ENCODE results near the gene MRPL36.

- TF ChIP-seq, protein P1, sequence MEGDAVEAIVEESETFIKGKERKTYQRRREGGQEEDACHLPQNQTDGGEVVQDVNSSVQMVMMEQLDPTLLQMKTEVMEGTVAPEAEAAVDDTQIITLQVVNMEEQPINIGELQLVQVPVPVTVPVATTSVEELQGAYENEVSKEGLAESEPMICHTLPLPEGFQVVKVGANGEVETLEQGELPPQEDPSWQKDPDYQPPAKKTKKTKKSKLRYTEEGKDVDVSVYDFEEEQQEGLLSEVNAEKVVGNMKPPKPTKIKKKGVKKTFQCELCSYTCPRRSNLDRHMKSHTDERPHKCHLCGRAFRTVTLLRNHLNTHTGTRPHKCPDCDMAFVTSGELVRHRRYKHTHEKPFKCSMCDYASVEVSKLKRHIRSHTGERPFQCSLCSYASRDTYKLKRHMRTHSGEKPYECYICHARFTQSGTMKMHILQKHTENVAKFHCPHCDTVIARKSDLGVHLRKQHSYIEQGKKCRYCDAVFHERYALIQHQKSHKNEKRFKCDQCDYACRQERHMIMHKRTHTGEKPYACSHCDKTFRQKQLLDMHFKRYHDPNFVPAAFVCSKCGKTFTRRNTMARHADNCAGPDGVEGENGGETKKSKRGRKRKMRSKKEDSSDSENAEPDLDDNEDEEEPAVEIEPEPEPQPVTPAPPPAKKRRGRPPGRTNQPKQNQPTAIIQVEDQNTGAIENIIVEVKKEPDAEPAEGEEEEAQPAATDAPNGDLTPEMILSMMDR (IDR thresholded peaks at IDR 0.05) = no peak
- no peak for TF ChIP-seq POLR2AphosphoS5 (IDR thresholded peaks at IDR 0.05)
- TF ChIP-seq POLR2A (IDR thresholded peaks at IDR 0.05) = no peak
- no peak for TF ChIP-seq EP300 (IDR thresholded peaks at IDR 0.05)
Observed at GRCh38 chr5:1778138-1779020, 21.3 kb downstream of the MRPL36 start.
